Embryonic facial prominence (tissue), 1 donor: ENCODE results near the gene PTTG1IP.

ENCODE experiments used
- DNase-seq: peaks from one replicate; pipeline ENCODE4 v3.0.0-alpha.2; 2016; ENCODE audit errors: extremely low spot score

Gene PTTG1IP

GRCh38 chr21:44823179-44823660 lies 50.3 kb downstream of the PTTG1IP start:
- no peak for DNase-seq

DNA sequence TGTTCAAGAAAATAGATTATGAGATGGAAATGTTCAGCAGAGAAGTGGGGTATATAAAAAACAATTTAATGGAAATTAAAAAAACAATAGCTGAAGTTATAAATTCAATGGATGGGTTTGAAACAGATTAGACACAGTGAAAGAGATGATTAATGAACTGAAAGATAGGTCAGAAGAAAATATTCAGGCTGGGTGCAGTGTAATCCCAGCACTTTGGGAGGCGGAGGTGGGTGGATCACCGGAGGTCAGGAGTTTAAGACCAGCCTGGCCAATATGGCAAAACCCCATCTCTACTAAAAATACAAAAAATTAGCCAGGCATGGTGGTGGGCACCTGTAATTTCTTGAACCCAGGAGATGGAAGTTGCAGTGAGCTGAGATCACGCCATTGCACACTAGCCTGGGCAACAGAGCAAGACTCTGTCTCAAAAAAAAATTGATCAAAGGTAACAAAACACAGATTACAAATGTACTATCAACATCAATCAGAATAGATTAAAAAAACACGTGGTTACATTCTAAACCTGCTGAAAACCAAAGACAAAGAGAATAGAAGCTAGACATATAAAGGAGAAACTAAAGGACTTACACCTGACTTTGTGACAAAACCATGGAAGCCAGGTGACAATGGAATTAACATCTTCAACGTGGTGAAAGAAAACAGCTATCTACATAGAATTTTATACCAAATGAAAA lies 50.9 kb downstream of the PTTG1IP start:
- DNase-seq: no peak

GRCh38 chr21:44820851-44821250 lies 52.6 kb downstream of the PTTG1IP start:
- no peak for DNase-seq

DNA sequence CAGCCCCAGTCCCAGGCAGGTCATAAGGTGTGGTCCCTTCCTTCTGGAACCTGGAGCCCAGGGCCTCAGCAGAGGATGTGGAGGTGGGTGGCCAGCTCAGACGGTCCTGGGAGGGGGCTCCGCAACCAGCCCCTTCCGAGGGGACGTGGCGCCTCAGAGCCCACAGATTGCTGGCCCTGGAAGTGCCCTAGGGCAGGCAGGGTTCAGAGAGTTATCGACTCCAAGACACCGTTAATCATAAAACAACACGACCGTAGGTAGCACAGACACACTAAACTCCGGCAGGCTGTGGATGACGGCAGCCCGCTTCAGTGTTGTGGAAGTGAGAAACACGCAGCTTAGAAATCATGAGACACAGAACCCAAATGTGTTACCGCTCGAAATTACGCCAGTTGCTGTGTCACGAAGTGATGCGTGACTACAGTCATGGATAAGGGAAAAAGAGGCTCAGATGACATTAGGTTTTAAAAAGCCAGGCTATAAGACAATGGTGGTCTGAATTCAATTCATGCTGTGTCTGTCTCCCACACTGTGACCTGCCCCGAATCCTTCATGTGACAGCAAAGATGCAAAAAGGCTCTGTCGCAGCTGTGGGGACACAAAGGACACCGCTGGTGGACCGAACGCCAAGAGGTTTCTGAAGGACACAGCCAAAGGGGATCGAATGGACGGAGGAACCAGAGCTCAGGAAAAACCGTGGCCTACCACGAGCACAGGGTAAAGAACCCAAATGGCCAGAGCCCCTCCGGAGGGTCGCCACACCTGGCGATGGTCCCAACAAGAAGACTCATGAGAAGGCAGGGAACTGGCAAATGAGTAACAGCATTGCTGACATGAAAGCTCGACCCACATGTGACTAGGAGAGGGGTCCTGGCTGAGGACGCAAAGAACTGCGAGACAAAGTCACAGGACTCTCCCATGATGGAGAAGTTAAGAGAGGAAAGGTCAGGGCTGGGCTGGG lies 53.9 kb downstream of the PTTG1IP start:
- DNase-seq: no peak

DNA sequence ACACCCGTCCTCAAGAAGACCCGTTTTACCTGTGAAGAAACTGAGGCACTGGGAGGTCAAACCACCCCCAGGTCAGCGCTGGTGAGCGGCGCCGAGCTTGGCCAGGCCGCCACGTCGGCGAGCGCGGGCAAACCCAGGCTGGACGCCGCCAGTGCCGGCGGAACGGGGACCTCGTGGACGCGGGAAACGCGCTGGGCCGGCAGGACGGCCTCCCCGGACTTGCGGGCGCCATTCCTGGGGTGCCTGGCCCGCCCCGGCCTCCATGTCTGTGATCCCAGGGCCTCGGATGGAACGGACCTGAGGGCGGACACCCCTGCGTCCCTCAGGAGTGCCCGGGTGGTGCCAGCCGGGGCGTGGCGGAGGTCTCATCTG lies 54.9 kb downstream of the PTTG1IP start:
- DNase-seq: no peak

- DNase-seq: peak; percentile 37
These were observed 55.4 kb downstream of the PTTG1IP start, which contains the start of gene SUMO3 for GRCh38 chr21:44817914-44818639. SUMO3 (minus strand) TSS chr21:44818062; CDS start chr21:44817968, 94 bp downstream.

DNA sequence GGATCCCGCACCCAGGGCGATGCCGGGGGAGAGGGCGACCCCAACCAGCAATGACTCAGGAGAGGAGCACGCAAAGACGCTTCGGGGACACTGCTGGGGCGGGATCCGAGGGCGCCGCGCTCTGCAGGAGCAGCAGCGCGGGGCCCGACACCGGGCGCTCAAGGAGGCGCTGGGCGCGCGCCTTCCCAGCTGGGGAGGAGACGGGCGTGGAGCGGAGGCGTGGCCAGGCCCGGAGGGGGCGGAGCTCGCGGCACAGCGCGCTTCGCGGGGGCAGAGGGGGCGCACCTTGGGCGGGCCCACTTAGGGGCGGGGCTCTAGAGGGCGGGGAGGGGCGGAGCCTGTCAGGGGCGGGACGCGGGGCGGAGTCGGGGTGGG lies 56.0 kb downstream of the PTTG1IP start:
- DNase-seq: peak; percentile 79

DNA sequence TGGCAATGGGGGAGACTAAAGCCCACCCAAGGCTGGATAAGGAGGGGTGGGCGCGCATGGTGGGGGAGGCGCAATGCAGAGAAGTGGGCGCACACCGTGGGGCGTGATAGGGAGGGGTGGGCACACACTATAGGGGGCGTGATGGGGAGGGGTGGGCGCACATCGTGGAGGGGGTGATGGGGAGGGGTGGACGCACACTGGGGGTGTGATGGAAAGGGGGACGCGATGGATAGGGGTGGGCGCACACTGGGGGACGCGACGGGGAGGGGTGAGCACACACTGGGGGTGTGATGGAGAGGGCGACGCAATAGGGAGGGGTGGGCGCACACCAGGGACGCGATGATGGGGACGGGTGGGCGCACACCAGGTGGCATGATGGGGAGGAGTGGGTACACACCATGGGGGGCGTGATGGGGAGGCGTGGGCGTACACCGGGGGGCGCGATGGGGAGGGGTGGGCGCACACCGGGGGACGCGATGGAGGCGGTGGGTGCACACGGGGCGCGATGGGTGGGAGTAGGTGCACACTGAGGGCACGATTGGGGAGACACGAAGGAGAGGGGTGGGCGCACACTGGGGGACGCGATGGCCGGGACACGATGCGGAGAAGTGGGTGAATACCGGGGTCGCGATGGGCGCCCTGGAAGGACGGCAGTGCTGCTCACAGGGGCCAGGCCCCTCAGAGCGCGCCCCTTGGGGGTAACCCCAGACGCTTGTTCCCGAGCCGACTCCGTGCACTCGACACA lies 56.6 kb downstream of the PTTG1IP start:
- DNase-seq: no peak

DNA sequence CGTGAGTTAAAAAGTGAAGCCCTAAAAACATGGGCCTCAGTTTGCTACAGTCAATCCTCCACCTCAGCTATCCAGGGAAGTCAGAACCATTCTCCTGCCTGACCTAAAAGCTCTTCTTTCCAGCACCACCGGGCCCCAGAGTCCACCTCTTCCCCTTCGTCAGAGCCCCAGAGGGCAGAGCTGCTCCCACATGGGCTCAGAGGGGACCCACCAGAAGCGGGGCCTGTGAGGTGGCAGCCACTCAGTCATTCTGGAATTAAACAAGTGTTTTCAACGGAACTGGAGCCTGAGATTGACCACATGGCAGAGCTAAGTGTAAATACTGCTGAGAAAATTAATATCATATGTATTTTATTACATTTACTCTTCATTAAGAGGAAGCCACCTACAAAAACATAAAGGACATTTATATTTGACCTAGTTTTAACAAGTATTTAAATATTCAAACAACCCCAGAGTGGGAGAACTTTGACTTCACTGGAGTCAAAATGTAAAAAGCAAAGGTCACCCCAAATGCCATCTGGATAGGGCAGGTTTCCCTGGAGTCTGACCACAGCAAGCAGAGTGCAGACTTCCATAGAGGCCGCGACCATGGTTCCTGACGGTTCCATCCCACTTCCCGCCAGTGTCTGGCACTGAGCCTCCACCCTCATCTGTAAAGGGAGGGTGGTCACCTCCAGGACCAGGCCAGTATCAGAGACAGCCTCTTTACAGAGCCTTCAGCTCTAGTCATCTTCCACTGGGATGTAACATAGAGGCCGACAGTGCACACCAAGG lies 57.5 kb downstream of the PTTG1IP start:
- no peak for DNase-seq

DNA sequence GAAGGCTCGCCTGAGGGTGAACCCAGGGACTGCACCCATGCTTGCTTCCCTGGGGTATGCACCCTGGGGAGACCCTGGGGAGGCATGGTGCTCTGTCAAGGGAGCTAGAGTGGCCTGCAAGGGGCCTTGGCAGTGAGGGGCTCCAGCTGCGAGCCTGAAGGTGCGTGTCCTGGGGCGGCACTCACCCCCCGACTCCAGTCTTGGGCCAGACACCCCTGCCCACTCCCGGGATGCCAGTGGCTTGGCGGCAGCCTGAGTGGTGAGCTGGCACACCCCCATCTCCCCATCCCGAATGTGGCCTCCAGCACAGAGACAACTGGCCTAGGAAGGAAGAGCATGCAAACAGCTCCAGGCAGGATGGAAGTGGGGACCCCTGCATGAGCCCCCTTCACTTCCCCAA lies 58.3 kb downstream of the PTTG1IP start:
- DNase-seq: no peak

DNA sequence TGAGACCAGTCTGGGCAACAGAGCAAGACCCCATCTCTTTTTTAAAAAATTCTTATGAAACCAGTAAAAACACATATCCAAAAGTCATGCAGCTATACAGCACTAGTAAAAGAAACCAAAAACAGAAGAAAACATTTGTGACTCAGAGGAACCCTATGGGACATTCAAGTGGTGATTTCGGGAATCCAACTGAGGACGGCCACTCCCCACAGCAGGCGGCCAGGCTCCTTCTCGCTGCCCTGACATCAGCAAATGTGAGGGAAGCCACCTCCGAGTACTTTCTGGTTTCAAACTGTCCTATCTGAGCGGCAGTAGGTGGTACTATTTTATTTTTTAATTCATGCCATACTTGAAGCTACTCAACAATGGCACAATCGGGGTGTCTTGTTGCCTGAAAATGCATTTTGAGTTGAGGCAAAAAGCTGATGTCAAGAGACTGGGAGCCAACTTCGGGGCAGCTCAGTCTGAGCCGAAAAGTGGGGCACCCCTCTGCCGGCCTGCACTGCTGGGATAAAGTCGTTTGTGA lies 58.9 kb downstream of the PTTG1IP start:
- DNase-seq: no peak

GRCh38 chr21:44813727-44814126 lies 59.8 kb downstream of the PTTG1IP start:
- no peak for DNase-seq

DNA sequence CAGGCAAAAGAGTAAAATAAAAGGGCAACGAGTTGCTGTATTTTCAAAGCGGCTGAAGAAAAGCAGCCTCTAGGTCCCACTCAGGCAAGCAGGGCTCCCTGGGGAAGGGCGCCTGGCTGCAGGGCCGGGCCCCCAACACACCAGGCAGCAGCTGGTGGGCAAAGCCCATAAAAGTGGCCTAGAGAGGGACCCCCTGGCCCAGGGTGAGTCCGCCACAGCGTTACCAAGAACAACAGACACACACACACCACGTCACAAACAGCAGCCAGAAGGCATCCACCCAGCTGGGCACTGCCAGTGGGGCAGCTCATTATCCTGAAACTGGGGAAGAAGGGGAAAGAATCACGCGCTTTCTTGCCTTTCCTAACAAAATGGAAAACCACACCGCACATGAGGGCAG lies 60.3 kb downstream of the PTTG1IP start:
- no peak for DNase-seq

- DNase-seq: no peak
These were observed 60.9 kb downstream of the PTTG1IP start for GRCh38 chr21:44812640-44813039.

DNA sequence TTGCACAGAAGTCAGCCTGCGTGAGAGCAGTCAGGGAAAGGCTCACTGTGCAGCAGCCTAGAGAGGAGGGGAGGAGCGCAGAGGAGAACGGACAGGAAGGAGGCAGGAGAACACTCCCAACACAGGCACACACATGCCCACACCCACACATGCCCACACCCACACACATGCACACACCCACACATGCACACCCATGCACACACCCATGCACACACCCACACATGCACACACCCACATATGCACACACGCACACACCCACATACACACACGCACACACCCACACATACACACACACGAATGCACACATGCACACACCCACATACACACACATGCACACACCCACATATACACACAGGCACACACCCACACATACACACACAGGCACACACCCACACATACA lies 62.7 kb downstream of the PTTG1IP start:
- no peak for DNase-seq

GRCh38 chr21:44805859-44806258 lies 67.6 kb downstream of the PTTG1IP start:
- no peak for DNase-seq

GRCh38 chr21:44805226-44805625 lies 68.3 kb downstream of the PTTG1IP start:
- no peak for DNase-seq

DNA sequence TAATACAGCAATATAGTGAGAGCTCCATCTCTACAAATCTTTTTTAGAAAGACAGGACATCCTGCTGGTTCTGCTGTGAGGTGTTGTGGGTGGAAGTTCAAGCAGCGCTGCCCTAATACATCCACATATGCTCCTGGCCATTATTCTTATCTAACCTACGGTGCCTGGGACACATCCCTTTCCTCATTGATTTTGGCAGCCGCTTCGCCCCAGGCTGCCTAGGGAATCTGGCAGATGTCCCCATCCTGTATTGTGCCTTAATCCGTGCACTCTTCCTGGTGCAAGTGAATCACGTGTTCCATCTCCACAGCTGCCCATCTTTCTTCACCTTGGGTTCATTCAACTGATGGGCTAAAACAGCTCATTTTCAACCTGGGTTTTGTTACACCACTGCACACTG lies 68.7 kb downstream of the PTTG1IP start:
- no peak for DNase-seq

DNA sequence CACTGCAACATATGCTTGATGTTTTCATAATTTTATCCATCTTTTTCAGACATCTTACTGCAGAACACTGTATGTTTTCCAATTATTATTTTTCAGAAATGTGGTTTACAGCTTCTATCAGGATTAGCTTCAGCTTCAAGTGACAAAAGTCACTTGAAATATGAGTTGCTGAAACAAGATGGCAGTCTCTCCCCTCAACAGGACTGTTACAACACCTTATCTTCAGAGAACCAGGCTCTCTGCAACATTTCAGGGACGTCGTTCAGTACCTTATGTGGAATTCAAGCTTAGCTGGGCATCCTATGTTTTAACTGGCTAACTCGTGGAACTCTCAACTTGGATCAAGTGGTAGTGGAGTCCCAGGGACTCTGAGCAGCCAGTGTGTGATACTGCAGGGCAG lies 69.8 kb downstream of the PTTG1IP start:
- no peak for DNase-seq

- DNase-seq: no peak
These were observed 70.9 kb downstream of the PTTG1IP start for GRCh38 chr21:44802396-44803153.
